Nephron progenitor cell (in vitro differentiated cells): ENCODE results near the gene AGMO.

Experiments used
- DNase-seq: peaks from one replicate; pipeline ENCODE4 v3.0.0; 2021
- H3K27ac Mint-ChIP-seq: 2 replicates; pipeline ENCODE4 v1.8.0; 2021; ENCODE audit warnings: mild to moderate bottlenecking, moderate library complexity, mixed read lengths
- H3K27me3 Mint-ChIP-seq: 2 replicates; pipeline ENCODE4 v1.8.0; 2021; ENCODE audit warnings: mild to moderate bottlenecking, low read depth, mixed read lengths; ENCODE audit not compliant: poor library complexity
- H3K36me3 Mint-ChIP-seq: 2 replicates; pipeline ENCODE4 v1.8.0; 2021; ENCODE audit warnings: low read depth, mixed read lengths
- H3K4me1 Mint-ChIP-seq: 2 replicates; pipeline ENCODE4 v1.8.0; 2021; ENCODE audit warnings: mixed read lengths
- H3K4me3 Mint-ChIP-seq: 2 replicates; pipeline ENCODE4 v1.8.0; 2021; ENCODE audit warnings: mild to moderate bottlenecking, moderate library complexity, mixed read lengths
- H3K9me3 Mint-ChIP-seq: 2 replicates; pipeline ENCODE4 v1.8.0; 2021; ENCODE audit warnings: mild to moderate bottlenecking, moderate library complexity, mixed read lengths
- TF ChIP-seq, protein P1 (sequence below): fragments of 200-600 bp; sonication (generic); IDR thresholded peaks from 2 replicates; pipeline ENCODE4 v1.5.0; 2021; ENCODE audit warnings: antibody characterized with exemption

AGMO gene

DNA sequence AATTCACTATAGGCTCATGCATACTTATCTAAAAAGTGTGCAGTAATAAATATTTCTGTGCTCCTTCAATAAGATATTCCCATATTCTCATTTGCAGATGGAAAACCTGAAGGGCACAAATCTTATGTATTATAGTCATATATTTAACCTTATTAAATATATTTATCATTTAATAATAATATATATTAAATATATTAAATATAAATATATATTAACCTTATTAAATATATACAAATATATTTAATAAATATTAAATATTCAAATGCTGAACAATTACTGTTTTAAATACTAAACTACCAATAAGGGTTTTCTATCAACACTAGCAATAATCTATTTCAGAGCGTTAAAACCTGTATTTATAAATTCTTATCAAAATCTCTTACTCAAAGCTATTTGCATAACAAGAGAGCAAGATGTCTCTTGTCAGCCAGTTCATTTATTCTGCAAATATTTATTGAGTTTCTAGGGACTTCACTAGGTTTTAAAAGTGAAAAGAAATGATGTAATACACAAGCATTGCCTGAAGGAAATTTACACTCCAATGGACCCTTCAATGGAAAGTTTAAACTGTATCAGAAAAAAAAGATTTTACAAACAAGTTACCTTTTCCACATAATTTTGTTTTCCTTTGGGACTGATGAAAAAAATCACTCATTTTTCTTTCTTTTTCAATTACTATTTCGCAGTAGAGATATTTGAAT is 159.2 kb downstream of the AGMO start:
- DNase-seq = no peak
- Mint-ChIP-seq H3K27ac (no peak overlapping the region), H3K9me3 (peaks cover 8% of the 10 kb centered on the region), H3K4me3 (no peak overlapping the region), H3K4me1 (peaks cover 24% of the 10 kb centered on the region), H3K36me3 (peaks cover 3% of the 10 kb centered on the region), H3K27me3 (no peaks in the 10 kb centered on the region)
- TF ChIP-seq, protein P1, sequence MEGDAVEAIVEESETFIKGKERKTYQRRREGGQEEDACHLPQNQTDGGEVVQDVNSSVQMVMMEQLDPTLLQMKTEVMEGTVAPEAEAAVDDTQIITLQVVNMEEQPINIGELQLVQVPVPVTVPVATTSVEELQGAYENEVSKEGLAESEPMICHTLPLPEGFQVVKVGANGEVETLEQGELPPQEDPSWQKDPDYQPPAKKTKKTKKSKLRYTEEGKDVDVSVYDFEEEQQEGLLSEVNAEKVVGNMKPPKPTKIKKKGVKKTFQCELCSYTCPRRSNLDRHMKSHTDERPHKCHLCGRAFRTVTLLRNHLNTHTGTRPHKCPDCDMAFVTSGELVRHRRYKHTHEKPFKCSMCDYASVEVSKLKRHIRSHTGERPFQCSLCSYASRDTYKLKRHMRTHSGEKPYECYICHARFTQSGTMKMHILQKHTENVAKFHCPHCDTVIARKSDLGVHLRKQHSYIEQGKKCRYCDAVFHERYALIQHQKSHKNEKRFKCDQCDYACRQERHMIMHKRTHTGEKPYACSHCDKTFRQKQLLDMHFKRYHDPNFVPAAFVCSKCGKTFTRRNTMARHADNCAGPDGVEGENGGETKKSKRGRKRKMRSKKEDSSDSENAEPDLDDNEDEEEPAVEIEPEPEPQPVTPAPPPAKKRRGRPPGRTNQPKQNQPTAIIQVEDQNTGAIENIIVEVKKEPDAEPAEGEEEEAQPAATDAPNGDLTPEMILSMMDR = no peak

- peaks cover 15% of the 10 kb centered on the region for H3K36me3 Mint-ChIP-seq
- H3K9me3 Mint-ChIP-seq = peaks cover 26% of the 10 kb centered on the region
- H3K27me3 Mint-ChIP-seq = no peaks in the 10 kb centered on the region
- no peak overlapping the region for H3K27ac Mint-ChIP-seq
- H3K4me1 Mint-ChIP-seq = peaks cover 25% of the 10 kb centered on the region
- no peak overlapping the region for H3K4me3 Mint-ChIP-seq
- no peak for DNase-seq
- TF ChIP-seq, protein P1 = no peak
Measured at GRCh38 chr7:15400440-15400839, 161.4 kb downstream of the AGMO start.

GRCh38 chr7:15399441-15399840 is 162.4 kb downstream of the AGMO start:
- Mint-ChIP-seq H3K36me3 (peaks cover 23% of the 10 kb centered on the region), H3K27me3 (no peaks in the 10 kb centered on the region), H3K4me1 (peaks cover 30% of the 10 kb centered on the region), H3K4me3 (no peak overlapping the region), H3K27ac (peak overlapping the region; percentile 3), H3K9me3 (peaks cover 33% of the 10 kb centered on the region)
- TF ChIP-seq, protein P1 = no peak
- DNase-seq = no peak

DNA sequence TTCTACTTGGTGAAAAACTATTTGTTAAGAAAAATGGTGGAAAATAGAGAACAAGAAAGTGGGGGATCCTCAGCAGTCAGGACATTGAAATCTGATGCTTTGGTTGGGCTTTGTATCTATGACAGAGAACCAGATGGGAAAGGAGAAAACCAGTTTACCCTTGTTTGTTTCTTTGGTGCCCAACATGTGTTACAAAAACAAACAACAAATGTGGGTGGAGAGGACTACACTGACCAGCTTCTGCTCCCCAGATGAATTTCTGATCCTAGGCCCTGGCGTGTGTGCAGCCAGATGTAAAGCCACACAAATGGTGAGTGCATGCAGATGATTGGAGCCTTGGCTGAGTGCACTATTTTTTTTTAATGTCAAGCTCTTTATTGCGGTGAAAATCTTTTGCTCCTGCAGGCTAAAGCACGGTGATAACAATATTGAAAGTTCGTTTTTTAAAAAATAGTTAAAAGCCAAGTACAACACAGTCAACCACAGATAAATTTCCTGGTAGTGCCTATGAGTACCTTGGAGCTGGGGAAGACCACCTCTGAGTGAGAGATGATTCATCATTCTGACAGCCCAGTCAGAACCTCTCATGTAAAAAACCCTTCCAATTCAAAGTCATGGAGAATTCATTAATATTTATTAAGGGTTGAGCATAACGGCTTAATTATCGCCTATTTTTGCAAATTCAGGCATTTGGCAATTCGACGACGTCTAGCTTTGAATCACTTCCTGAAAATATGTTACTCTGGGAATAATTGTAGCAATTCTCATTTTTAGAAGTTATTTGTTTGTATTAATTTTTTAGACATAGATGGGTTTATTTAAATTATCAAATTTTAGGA is 163.7 kb downstream of the AGMO start:
- no peak for DNase-seq
- Mint-ChIP-seq H3K9me3 (peaks cover 39% of the 10 kb centered on the region), H3K27ac (peak overlapping the region; percentile 66), H3K4me1 (peaks cover 29% of the 10 kb centered on the region), H3K36me3 (peaks cover 24% of the 10 kb centered on the region), H3K4me3 (no peak overlapping the region), H3K27me3 (no peaks in the 10 kb centered on the region)
- TF ChIP-seq, protein P1 = no peak

DNA sequence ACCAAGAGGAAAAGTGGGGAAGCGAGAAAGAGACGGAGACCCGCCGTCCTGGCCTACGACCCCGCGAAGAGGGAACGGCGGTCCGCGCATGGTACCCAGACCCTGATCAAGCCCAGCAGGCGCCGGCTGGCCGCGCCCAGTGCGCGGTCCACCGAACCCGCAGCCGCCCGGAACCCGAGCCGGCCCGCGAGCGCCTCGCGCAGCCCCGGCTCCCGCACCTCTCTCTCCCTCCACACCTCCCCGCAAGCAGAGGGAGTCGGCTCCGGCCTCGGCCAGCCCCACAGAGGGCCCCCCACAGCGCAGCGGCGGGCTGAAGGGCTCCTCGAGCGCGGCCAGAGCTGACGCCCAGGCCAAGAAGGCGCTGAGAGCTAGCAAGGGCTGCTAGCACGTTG is 164.7 kb downstream of the AGMO start:
- DNase-seq = no peak
- peaks cover 46% of the 10 kb centered on the region for H3K9me3 Mint-ChIP-seq
- no peaks in the 10 kb centered on the region for H3K27me3 Mint-ChIP-seq
- peaks cover 27% of the 10 kb centered on the region for H3K4me1 Mint-ChIP-seq
- H3K4me3 Mint-ChIP-seq = no peak overlapping the region
- peaks cover 24% of the 10 kb centered on the region for H3K36me3 Mint-ChIP-seq
- TF ChIP-seq, protein P1 = no peak
- no peak overlapping the region for H3K27ac Mint-ChIP-seq
